Activated CD8-positive, alpha-beta T cell treated with anti-CD3 and anti-CD28 coated beads for 36 hours (primary cell): ENCODE measurements around the gene MED26. TPM values are rescaled to one million over a fixed set of nuclear protein-coding genes. Genes with fewer than 3 reads are reported as not detected.

Experiments
- ATAC-seq: fragments of 200-7000 bp; cut with Tn5 transposase; one replicate; pipeline ENCODE4 v1.10.0; 2021; ENCODE audit warnings: mild to moderate bottlenecking, moderate library complexity
- CTCF ChIA-PET: fragments of 350-600 bp; sonication (Branson Sonifier 250); formaldehyde crosslinking; loops from one replicate; lab custom pipeline; 2021; ENCODE audit warnings: antibody characterized with exemption; lab: Charles Lee
- POLR2A ChIA-PET: fragments of 350-600 bp; sonication (Branson Sonifier 250); formaldehyde crosslinking; loops from one replicate; lab custom pipeline; 2021; ENCODE audit warnings: antibody characterized with exemption; lab: Charles Lee
- DNase-seq: peaks from one replicate; pipeline ENCODE4 v3.0.0-alpha.2; 2020
- H3K27ac Mint-ChIP-seq: one replicate; pipeline ENCODE4 v1.8.0; 2021; ENCODE audit warnings: mild to moderate bottlenecking, mixed read lengths
- H3K27me3 Mint-ChIP-seq: one replicate; pipeline ENCODE4 v1.8.0; 2021; ENCODE audit warnings: mixed read lengths
- H3K36me3 Mint-ChIP-seq: one replicate; pipeline ENCODE4 v1.8.0; 2021; ENCODE audit warnings: low read depth, mixed read lengths
- H3K4me1 Mint-ChIP-seq: one replicate; pipeline ENCODE4 v1.8.0; 2021; ENCODE audit warnings: low read depth, mixed read lengths
- H3K4me3 Mint-ChIP-seq: one replicate; pipeline ENCODE4 v1.8.0; 2021; ENCODE audit warnings: mild to moderate bottlenecking, moderate library complexity, mixed read lengths
- H3K9me3 Mint-ChIP-seq: one replicate; pipeline ENCODE4 v1.8.0; 2021; ENCODE audit warnings: mixed read lengths
- CTCF ChIP-seq: fragments of 200-600 bp; IDR thresholded peaks from one replicate; pipeline ENCODE4 v1.8.0; 2022; ENCODE audit warnings: antibody characterized with exemption, mild to moderate bottlenecking
- intact Hi-C: fragments of 100-400 bp; cut with micrococcal nuclease; formaldehyde crosslinking; loops from one replicate; pipeline ENCODE4 v1.10.0; 2022
- total RNA-seq, 2 experiments: library from RNA; stranded (reverse); gene quantifications; one replicate each; pipeline ENCODE4 v1.2.3, GENCODE V29; 2021

MED26 gene
- total RNA-seq, 2 experiments from 2014 or later: 14.2 to 19.3 TPM

- DNase-seq (peak; percentile 85), ATAC-seq (peak; percentile 95)
- TF ChIP-seq CTCF: no peak
- intact Hi-C loops: no loop called here
- H3K27ac Mint-ChIP-seq: peak overlapping the region; percentile 93
- H3K36me3 Mint-ChIP-seq: peaks cover 74% of the 10 kb centered on the region
- H3K4me1 Mint-ChIP-seq: peaks cover 32% of the 10 kb centered on the region
- peaks cover 2% of the 10 kb centered on the region for H3K9me3 Mint-ChIP-seq
- H3K27me3 Mint-ChIP-seq: no peaks in the 10 kb centered on the region
- ChIA-PET POLR2A (interaction anchor here (1.0 to 2.3 kb wide), 7 partner anchors 10 to 61 kb away, joined by 3 to 8 read pairs (median 5); partner anchors contain the start of gene MED26), CTCF (interaction anchor here (2.0 kb wide), 1 partner anchor 21 kb away, joined by 11 read pairs; no protein-coding TSS in a partner anchor)
- H3K4me3 Mint-ChIP-seq: peak overlapping the region; percentile 18
These were observed 61.8 kb downstream of the MED26 start for GRCh38 chr19:16566161-16566560.

GRCh38 chr19:16564842-16565241, 63.2 kb downstream of the MED26 start:
- CTCF ChIA-PET: interaction anchor here (0.7 kb wide), 1 partner anchor 29 kb away, joined by 3 read pairs; no protein-coding TSS in a partner anchor
- H3K4me3 Mint-ChIP-seq: no peak overlapping the region
- peak overlapping the region; percentile 74 for H3K27ac Mint-ChIP-seq
- POLR2A ChIA-PET: interaction anchor here (1.4 to 2.3 kb wide), 3 partner anchors 8 to 63 kb away, joined by 3 to 8 read pairs (median 5); partner anchors contain the start of gene MED26
- no peaks in the 10 kb centered on the region for H3K27me3 Mint-ChIP-seq
- no peak for ATAC-seq
- intact Hi-C loops: no loop called here
- H3K36me3 Mint-ChIP-seq: peaks cover 70% of the 10 kb centered on the region
- DNase-seq: no peak
- peaks cover 2% of the 10 kb centered on the region for H3K9me3 Mint-ChIP-seq
- peaks cover 21% of the 10 kb centered on the region for H3K4me1 Mint-ChIP-seq
- no peak for TF ChIP-seq CTCF

GRCh38 chr19:16562608-16563025, 65.4 kb downstream of the MED26 start:
- peaks cover 60% of the 10 kb centered on the region for H3K36me3 Mint-ChIP-seq
- H3K27ac Mint-ChIP-seq: no peak overlapping the region
- ATAC-seq: no peak

GRCh38 chr19:16561382-16561781, 66.6 kb downstream of the MED26 start:
- intact Hi-C loops: no loop called here
- peaks cover 57% of the 10 kb centered on the region for H3K36me3 Mint-ChIP-seq

More at GRCh38 chr19:16562608-16563025, 65.4 kb downstream of the MED26 start:
- DNase-seq: no peak
- Mint-ChIP-seq H3K4me3 (no peak overlapping the region), H3K9me3 (peaks cover 2% of the 10 kb centered on the region), H3K27me3 (no peaks in the 10 kb centered on the region), H3K4me1 (peaks cover 14% of the 10 kb centered on the region)
- ChIA-PET CTCF (interaction anchor here (1.1 kb wide), 1 partner anchor 11 kb away, joined by 3 read pairs; no protein-coding TSS in a partner anchor), POLR2A (interaction anchor here (0.7 to 1.7 kb wide), 4 partner anchors 10 to 24 kb away, joined by 3 to 5 read pairs (median 3); no protein-coding TSS in a partner anchor)
- no peak for TF ChIP-seq CTCF
- intact Hi-C loops: no loop called here

More at GRCh38 chr19:16561382-16561781, 66.6 kb downstream of the MED26 start:
- no peak for ATAC-seq
- Mint-ChIP-seq H3K27me3 (no peaks in the 10 kb centered on the region), H3K9me3 (peaks cover 2% of the 10 kb centered on the region), H3K4me1 (peaks cover 8% of the 10 kb centered on the region), H3K4me3 (no peak overlapping the region), H3K27ac (no peak overlapping the region)
- ChIA-PET CTCF (no interaction called here), POLR2A (interaction anchor here (0.6 to 1.5 kb wide), 5 partner anchors 11 to 30 kb away, joined by 3 to 4 read pairs (median 3); no protein-coding TSS in a partner anchor)
- TF ChIP-seq CTCF: no peak
- no peak for DNase-seq
